NCI-H69 (cell line): Measurements from ENCODE around the gene CHCHD4.
"Not testable (repeated sequence)": the region's sequence is repeated elsewhere in the genome, so short reads cannot be mapped to it uniquely, and the experiment has no call there.

ENCODE experiments used
- DNase-seq: peaks from one replicate; lab custom pipeline; 2025; lab: John Stamatoyannopoulos, UW

CHCHD4 gene

GRCh38 chr3:14120111-14120920, 4.4 kb downstream of the CHCHD4 start:
- no peak for DNase-seq

GRCh38 chr3:14119651-14120050, 5.0 kb downstream of the CHCHD4 start:
- DNase-seq = no peak

GRCh38 chr3:14118400-14119381, 6.0 kb downstream of the CHCHD4 start:
- DNase-seq = no peak

GRCh38 chr3:14117468-14118399, 6.9 kb downstream of the CHCHD4 start:
- DNase-seq = no peak

- DNase-seq = no peak
These were observed 10.6 kb downstream of the CHCHD4 start for GRCh38 chr3:14113965-14114635.

GRCh38 chr3:14110699-14111098, 14.0 kb downstream of the CHCHD4 start:
- no peak for DNase-seq

GRCh38 chr3:14109821-14110220, 14.8 kb downstream of the CHCHD4 start:
- not testable (repeated sequence) for DNase-seq

- no peak for DNase-seq
These were observed 26.9 kb downstream of the CHCHD4 start for GRCh38 chr3:14097616-14098391.

- DNase-seq = no peak
These were observed 27.9 kb downstream of the CHCHD4 start for GRCh38 chr3:14096742-14097141.

GRCh38 chr3:14093831-14094230, 30.8 kb downstream of the CHCHD4 start:
- no peak for DNase-seq

- no peak for DNase-seq
These were observed 32.2 kb downstream of the CHCHD4 start for GRCh38 chr3:14092464-14092863.

- DNase-seq = not testable (repeated sequence)
These were observed 32.7 kb downstream of the CHCHD4 start for GRCh38 chr3:14091959-14092358.

GRCh38 chr3:14087461-14087860, 37.2 kb downstream of the CHCHD4 start:
- not testable (repeated sequence) for DNase-seq

GRCh38 chr3:14082108-14082657, 42.5 kb downstream of the CHCHD4 start:
- DNase-seq = no peak

- DNase-seq = no peak
These were observed 47.4 kb downstream of the CHCHD4 start for GRCh38 chr3:14077310-14077709.

- DNase-seq = not testable (repeated sequence)
These were observed 49.4 kb downstream of the CHCHD4 start for GRCh38 chr3:14075233-14075632.

GRCh38 chr3:14064910-14065309, 59.8 kb downstream of the CHCHD4 start:
- DNase-seq = no peak

GRCh38 chr3:14063152-14063551, 61.5 kb downstream of the CHCHD4 start:
- DNase-seq = no peak
